Loucy (cell line): ENCODE results near the gene CHIC2.

Experiments
- EZH2phosphoT487 ChIP-seq: fragments of 200-600 bp; IDR thresholded peaks from 2 replicates; pipeline ENCODE4 v1.6.1; 2018; ENCODE audit warnings: antibody characterized with exemption, mild to moderate bottlenecking, moderate library complexity, borderline replicate concordance
- TF ChIP-seq, protein P1 (sequence below): fragments of 200-600 bp; sonication (generic); conservative IDR thresholded peaks from 2 replicates; pipeline ENCODE4 v1.5.1; 2014; ENCODE audit warnings: mild to moderate bottlenecking, antibody characterized with exemption, low read length

DNA sequence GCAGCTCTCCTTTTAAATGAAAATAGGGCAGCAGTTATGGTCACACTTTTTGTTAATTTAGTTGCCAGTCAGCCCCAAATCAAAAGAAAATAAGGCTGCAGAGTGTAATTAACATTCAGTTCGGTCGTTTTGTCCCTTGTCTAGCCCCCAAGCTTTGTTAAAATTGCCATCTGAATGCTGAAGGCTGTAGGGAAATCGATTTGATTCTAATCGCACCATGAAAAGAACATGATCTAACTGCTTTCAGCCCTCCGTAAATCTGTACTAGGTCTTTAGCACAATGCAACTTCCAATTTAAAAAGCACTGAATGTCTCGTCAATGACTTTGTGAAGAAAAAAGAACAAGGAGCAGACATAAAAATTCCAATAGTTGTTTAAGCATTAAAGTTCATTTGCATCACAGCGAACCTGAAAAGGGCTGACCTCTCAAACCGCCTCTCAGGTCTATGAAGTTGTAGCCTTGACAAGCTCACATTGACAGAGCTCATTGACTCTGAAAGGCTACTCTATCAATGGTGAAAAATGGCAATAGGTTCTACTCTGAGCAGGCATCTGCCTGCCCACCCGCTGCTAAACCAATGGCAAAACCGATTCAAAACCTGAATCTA lies 48.9 kb downstream of the CHIC2 start:
- TF ChIP-seq, protein P1, sequence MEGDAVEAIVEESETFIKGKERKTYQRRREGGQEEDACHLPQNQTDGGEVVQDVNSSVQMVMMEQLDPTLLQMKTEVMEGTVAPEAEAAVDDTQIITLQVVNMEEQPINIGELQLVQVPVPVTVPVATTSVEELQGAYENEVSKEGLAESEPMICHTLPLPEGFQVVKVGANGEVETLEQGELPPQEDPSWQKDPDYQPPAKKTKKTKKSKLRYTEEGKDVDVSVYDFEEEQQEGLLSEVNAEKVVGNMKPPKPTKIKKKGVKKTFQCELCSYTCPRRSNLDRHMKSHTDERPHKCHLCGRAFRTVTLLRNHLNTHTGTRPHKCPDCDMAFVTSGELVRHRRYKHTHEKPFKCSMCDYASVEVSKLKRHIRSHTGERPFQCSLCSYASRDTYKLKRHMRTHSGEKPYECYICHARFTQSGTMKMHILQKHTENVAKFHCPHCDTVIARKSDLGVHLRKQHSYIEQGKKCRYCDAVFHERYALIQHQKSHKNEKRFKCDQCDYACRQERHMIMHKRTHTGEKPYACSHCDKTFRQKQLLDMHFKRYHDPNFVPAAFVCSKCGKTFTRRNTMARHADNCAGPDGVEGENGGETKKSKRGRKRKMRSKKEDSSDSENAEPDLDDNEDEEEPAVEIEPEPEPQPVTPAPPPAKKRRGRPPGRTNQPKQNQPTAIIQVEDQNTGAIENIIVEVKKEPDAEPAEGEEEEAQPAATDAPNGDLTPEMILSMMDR = no peak
- TF ChIP-seq EZH2phosphoT487 = no peak
